NCI-H226 (cell line): ENCODE measurements around the gene DGCR8.
"Not testable (repeated sequence)": the region's sequence is repeated elsewhere in the genome, so short reads cannot be mapped to it uniquely, and the experiment has no call there.

Experiments used
- DNase-seq: peaks from one replicate; pipeline ENCODE4 v3.0.0-alpha.2; 2015

Gene DGCR8

DNA sequence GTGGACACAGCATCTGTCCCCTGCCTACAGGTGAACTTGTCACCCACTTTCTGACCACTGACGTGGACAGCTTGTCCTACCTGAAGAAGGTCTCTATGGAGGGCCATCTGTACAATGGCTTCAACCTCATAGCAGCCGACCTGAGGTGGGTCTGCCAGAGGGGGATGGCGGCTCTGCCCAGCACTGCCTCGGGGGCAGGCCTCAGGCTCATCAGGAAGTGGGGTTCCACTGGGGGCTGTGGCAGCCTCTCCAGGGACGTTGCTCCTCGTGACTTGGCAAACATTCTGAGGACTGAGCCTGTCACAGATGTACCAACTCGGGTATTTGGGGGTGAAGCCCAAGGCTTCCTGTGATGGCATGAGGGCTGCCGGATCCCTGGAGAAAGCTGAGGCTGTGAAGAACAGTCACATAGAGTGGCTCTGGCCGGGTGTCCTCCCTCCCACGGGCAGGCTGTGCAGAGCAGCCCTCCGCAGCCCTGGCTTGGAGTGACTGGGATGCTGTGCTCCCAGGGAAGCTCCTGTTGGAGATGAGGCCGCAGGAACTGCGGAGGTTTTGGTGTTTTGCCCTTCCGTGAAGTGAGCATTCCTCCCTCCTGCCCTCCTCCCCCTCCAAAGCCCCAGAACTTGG, 26.5 kb upstream of the DGCR8 start:
- no peak for DNase-seq

DNA sequence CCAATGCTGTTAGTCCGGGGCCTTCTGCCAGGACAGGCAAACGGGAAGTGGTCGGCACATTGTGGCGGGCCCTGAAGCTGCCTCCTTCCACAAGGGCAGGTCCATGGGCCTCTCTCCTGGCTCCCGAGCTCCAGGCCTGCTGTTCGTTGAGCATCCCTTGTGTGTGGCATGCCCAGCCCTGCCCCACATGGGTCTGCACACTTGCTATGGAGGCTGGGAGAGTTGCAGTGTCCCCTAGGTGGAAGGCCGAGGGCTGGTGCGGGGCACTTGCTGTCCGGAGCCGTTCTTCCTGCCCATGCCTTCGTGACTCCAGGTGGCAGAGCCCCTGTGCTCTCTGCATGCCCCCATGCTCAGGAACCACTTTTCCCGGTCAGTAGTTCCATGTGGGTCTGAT, 26.0 kb upstream of the DGCR8 start:
- no peak for DNase-seq

DNA sequence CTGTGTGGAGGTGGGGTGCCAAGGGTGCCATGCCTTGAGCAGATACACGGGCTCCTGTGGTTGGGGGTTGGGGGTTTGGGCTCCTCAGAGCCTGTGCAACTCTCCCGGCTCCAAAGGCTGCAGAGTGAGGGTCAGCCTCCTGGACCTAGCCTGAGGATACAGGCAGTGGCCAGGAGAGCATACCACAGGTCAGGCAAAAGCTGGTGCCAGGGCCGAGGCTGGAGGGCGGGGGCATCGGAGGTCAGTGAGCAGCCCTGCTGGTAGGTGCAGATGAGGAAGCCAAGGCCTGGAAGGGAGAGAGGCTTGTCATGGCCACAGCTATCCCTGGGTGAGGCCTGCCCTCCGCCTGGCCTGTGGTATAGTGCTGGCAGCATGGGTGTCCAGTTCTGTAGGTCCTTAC, 25.6 kb upstream of the DGCR8 start:
- DNase-seq, result no peak

DNA sequence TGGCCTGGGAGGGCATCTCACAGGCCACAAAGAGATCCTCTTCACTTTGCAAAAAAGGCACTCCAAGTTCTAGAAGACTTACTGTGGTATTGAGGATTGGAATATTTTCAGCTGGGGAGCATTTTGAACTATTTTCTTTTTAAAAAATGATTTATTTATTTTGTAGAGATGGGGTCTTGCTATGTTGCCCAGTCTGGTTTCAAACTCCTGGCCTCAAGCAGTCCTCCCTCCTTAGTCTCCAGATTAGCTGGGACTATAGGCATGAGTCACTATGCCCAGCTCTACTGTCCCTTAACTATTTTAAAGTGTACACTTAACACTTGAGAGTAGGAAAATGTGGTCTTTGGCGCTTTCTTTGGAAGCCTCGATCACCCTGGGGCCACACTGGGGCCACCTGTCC, 24.9 kb upstream of the DGCR8 start:
- no peak for DNase-seq

DNA sequence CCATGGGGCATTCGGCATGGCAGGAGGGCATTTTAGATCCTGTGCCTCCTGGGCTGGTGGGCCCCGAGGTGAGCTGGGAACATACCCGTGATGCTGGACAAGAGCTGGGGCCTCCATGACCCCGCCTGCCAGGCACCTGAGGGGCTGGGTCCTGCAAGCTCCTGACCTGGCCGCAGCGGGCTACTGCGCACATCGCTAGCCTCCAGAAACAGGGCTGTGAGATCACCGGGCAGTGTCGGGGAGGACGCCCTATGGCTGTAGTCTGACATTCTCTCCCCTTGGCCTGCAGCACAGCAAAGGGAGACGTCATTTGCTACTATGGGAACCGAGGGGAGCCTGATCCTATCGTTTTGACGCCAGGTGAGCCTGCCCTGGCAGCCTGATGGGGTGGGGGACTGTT, 24.4 kb upstream of the DGCR8 start:
- no peak for DNase-seq

DNA sequence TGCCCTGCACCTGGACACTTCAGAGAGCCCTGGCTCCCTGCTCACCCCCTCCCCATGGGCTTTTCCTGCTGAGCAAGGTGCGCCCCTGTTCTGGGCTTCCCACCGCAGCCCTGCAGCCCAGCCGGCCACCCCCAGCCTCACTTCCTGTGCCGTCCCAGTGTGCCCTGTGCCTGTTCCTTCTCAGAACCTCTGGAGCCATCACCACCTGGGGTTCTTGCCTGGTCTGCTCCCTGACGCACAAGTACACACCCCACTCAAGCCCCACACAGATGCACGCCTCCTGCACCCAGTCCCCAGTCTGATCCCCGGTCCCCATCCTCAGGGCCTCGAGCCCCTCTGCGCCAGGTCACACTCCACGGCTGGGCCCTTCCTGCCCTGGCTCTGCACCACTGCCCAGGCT, 23.9 kb upstream of the DGCR8 start:
- no peak for DNase-seq

DNA sequence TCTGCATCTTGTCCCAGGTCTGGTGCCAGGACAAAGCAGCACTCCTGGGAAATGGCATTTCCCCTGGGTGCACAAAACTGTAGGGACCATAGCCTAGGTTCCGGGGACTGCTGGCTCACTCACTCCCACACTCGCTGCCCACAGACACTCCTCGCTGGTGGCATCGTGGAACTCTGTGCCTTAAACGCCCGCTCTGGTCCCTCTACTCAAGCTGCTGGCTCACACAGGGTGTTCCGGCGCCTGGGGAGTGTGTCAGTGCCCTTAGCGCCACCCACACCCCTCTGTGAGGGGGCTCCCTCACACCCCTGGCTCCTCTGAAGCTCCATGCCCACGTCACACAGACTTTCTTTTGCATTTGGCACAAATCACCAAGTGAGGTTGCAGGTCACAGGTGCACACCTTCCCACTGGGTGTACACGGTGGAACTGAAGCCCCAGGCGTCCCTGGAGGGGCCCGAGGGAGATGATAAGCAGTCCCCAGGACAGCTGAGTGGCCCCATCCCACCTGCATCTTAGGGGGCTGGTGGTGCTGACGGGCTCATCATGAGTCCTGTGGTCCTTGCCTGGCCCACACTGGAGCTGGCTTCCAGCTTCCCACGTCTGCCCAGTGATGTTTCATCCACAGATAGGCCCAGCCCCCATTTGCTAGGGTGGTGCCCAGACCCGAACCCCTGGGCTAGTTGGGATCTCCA, 23.2 kb upstream of the DGCR8 start:
- DNase-seq, result no peak

DNA sequence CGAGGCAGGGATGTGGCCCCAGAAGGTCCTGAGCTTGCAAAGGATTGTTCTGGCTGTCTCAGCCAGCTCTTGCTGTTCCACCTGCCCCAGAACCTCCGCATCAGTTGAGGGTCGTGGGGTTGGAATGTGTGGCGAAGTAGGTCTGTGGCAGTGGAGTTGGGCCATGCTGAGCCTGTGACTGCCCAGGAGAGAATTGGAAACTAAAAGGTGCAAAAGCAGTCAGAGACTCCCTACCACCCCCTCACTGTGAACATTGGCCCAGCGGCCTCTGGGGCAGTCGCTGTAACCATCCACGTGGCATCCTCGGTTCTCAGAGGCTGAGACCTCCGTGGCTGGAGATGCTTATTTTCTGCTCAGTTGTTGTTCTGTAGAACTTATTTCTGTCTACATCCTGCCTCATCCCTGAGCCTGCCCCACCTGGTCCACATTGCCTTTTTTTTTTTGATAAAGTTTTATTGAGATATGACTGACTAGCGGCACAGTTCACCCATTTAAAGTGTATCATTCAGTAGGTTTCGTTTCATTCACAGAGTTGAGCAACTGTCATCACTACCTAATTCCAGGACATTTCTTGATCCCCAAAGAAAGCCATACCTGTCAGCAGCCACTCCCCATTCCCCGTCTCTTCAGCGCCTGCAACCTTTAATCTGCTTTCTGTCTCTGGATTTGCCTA, 22.3 kb upstream of the DGCR8 start:
- DNase-seq, result no peak

DNA sequence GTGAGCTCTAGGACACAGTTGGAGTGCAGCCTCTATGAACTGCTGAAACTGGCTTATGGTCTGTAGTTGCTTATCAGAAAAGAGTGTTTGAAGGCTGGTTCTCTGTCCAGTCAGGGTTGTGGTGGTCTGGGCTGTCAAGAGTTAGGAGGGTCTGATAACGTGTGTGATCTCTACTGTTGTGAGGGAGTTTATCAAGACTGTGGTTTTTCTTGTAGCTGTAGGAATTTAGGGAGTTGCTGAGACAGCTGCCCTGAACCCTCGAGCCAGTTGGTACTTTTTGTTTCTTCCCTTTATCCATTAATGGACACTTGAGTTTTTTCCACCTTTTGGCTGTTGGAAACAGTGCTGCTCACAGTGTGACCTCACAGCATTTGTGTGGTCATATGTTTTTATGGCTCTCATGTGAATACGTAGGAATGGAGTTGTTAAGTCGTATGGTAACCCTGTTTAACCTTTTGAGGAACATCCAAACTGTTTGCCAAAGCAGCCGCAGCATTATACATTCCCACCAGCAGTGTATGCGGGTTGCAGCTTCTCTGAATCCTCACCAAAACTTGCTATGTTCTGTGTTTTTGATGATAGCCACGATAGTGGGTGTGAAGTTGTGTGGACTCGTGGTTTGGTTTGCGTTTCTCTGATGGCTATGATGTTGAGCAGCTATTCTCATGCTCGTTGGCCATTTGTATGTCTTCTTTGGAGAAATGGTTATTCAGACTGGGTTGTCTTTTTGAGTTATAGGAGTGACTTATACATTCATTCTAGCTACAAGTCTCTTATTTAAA, 20.9 kb upstream of the DGCR8 start:
- DNase-seq, result peak; percentile 66

DNA sequence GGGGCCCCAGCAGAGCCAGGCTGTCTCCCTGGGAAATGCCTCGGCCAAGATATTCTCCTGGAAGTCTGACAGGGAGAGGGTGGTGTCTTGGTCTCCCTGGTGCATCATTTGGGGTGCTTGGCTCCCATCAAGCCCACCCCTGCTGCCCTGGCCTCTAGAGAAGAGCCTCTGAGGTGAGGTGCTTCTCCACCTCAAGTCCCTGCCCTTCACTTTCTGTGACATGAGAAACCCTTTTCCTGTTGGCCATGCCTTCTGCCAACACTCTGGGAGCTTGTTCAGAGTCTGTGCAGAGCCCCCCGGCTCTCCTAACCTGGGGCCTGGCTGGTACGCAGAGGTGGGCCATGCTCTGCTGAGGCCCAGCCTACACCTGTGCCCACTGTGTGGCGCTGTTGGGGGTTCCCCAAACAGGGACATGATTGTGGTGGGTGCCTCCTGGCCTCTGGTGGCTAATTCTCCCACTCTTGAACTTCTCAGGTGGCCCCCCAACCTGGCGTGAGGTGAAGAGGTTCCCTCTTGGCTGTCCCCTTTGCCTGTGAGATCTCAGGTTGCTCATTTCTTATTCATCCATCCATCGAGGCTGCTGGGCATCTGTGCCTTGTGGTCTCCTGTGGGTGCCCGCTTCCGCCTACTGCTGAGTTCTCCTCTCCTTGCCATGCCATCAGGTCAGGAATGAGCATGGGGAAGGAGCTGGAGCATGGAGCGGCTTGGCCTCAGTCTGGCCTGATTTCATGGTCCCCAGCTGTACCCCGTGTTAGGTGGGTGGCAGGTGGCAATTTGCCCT, 19.2 kb upstream of the DGCR8 start:
- no peak for DNase-seq

DNA sequence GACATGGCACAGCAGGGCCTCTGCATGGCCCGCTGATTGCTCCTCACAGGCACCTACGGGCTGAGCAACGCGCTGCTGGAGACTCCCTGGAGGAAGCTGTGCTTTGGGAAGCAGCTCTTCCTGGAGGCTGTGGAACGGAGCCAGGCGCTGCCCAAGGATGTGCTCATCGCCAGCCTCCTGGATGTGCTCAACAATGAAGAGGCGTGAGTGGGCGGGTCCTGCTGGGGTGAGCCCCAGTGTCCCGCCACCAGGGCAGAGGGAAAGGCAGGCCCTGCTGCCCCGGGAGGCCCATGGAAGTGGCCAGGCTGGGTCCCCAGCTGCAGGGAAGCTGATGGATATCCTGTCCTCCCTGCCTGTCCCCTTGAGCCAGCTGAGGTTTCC, 18.6 kb upstream of the DGCR8 start:
- DNase-seq, result peak; percentile 82

DNA sequence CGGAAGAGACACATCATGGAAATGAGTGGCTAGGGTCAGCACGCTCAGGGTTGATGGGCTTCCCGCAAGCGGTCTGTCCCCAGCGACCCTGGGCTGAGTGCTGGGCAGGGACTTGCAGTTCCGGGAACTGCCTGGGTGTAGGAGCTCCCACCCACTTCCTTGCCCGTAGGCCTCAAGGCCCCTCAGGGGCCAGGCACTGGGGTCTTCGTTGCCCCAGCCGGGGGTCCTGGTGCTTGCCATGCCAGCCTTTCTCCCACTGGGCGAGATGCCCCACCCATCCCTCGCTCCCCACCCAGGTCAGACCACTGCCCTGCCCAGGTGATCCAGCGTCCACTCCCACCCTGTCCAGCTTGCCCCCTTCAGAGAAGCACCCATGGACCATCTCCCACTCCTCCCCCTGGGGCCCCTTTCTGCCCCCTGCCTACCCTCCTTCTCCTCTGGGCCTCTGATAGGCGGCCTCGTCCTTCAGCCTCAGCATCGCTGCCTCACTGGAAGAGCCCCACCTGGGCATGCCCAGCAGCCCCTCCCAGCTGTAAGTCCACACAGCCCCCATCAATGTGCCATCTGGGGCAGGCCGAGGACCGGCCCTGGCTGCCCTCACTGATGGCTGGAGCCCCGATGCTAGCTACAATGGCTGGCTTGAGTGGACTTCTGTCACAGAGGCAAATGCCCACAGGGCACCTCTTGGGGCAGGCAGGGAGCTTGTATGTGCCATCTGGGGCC, 17.8 kb upstream of the DGCR8 start:
- no peak for DNase-seq

DNA sequence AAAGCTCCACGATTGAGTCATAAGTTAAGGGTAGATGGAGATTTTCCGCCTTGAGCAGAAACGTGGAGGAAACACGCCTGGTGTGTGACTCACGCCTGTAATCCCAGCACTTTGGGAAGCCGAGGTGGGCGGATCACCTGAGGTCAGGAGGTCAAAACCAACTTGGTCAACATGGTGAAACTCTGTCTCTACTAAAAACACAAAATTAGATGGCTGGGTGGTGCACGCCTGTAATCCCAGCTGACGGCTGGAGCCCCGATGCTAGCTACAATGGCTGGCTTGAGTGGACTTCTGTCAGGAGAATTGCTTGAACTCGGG, 17.3 kb upstream of the DGCR8 start:
- DNase-seq, result peak; percentile 73

DNA sequence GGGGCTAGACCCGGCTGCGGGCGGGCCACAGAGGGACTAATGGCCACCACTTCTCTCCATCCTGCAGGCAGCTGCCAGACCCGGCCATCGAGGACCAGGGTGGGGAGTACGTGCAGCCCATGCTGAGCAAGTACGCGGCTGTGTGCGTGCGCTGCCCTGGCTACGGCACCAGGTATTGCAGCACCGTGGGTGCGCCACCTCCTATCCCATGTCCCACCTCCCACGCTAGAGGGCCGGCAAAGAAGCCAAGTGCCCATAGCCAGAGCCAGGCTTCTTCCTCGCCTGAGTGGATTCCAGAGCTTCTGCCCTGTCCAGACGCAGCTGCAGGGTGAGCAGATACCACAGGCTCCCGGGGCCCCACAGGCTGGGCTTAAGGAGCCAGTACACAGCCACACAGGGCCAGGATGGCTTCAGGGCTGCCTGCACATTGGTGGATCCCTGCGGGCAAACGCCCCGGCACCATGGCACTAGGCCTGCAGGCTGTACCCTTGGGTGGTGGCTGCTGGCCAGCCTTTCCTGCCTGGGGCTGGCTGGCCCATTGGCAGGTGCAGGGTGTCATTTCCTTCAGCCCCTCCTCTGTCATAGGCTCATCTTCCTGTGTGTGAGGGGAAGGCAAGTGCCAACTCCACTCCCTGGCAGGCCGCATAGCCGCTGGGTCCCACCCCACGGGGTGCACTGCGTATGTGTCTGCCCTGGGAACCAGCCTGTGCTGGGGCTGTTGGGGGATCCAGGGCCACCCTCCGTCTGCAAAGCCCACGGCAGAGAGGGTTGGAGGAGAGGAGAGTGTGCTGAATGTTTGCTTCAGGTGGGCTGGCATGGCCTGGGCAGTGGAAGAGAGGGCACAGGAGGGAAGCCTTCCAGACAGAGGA, 16.5 kb upstream of the DGCR8 start:
- no peak for DNase-seq

DNA sequence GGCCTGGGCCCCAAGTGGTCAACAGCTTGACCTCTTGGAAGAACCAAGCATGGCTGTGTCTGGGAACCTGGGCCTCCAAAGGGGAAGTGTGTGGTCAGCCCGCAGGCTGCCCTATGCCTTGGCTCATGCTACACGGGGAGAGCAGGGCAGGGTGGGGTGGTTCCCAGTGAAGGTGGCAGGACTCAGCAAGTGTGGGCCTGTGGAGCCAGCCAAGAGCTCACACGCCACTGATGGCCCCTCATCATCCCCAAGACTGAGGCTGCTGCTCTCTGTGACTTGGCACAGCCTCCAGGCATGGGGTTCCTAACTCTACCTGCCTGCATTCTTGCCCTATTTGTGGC, 15.9 kb upstream of the DGCR8 start:
- DNase-seq, result no peak

DNA sequence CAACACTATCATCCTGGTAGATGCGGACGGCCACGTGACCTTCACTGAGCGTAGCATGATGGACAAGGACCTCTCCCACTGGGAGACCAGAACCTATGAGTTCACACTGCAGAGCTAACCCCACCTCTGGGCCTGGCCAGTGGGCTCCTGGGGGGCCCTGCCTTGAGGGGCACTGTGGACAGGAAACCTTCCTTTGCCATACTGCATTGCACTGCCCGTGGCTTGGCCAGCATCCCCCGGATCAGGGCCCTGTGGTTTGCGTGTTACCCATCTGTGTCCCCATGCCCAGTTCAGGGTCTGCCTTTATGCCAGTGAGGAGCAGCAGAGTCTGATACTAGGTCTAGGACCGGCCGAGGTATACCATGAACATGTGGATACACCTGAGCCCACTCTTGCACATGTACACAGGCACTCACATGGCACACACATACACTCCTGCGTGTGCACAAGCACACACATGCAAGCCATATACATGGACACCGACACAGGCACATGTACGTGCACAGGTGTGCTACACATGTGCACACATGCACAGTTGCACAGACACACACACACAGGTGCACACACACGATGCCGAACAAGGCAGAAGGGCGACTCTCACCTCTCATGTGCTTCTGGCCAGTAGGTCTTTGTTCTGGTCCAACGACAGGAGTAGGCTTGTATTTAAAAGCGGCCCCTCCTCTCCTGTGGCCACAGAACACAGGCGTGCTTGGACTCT, 15.3 kb upstream of the DGCR8 start:
- no peak for DNase-seq

DNA sequence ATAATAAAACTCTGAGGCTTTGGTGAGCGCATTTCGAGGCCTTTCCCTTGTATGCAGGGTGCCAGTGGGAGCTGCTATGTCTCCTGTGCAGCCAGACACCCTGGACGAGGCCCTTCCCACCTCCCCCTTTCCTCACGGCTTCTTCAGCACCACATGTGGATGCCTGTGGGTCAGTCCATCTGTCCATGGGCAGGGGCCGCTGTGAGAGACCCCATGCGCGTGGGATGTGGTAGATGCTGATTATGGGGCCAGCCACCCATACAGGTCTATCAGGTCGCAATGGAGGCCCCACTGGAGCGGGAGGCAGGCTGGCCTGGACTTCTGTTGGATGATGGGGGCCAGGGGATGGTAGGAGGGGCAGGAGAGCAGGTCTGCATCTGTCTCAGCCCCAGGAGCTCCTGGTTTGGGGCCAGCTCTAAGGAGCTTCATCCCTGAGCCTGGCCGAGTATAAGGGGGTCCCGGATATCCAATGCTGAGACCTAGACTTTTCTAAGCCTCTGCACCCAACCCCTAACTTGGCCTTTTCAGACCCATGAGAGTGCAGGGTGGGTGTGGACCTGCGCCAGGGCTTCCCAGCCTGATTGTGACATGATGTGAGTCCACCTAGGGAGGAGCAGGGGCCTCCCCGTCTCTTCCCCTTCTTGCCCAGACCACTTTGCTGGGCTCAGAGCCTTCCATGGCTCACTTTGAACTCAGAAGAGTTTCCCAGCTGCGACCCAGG, 14.0 kb upstream of the DGCR8 start:
- no peak for DNase-seq

DNA sequence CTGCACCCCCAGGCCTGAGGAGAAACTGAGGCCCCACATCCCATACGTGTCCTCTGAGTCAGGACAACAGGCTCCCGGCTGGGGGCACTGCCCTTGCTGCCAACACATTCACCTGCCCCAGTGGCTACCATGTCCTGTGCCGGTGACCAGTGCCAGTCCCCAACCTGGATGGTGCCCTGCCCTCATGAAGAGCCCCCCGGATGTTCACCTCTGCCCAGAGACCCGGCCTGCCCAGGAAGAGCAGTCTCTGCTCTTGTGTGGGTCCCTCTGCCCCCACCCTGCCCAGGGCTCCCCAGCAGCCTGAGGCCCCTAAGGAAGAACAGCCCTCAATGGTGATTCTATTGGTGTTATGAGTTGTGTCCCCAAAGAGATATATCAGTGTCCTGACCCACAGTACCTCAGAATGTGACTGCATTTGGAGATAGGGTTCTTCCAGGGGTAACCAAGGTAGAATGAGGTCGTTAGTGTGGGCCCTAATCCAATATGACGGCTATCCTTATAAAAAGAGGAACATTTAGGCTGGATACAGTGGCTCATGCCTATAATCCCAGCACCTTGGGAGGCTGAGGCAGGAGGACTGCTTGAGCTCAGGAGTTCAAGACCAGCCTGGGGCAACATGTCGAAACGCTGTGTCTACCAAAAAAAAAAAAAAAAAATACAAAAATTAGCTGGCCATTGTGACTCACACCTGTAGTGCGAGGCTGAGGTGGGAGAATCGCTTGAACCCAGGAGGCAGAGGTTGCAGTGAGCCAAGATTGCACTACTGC, 13.2 kb upstream of the DGCR8 start:
- no peak for DNase-seq

DNA sequence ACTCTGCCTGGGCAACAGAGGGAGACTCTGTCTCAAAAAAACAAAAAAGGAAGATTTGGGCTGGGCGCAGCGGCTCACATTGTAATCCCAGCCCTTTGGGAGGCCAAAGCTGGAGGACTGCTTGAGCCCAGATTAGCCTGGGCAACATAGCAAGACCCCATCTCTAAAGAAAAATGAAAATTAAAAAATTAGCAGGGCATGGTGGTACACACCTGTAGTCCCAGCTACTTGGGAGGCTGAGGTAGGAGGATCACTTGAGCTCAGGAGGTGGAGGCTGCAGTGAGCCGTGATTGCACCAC, 12.7 kb upstream of the DGCR8 start:
- not testable (repeated sequence) for DNase-seq

DNA sequence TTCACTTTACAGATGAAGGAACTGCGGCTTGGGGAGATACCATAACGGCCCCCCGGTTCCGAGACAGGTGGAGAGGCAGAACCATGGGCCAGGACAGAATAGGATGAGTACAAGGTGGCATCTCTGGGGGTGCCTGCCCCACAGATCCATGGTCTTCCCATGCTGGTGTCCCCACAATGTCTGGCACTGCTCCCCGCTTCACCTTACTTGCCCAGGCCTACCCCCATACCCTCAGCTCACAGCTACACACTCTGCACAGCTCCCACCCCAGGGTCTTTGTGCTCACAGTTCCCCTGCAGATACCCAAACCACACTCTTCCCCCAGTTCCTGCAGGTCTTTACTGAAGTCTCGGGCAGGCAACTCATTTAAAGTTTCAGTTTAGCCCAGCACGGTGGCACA, 11.4 kb upstream of the DGCR8 start:
- DNase-seq, result no peak
